Suppressor macrophage treated with lipopolysaccharide for 1 hour (primary cell): ENCODE measurements around the gene ASCC2.
"Not testable (repeated sequence)": the region's sequence is repeated elsewhere in the genome, so short reads cannot be mapped to it uniquely, and the experiment has no call there.

Experiments used
- DNase-seq, 3 donors: peaks; one replicate each; pipeline ENCODE4 v3.0.0-alpha.2; 2020 to 2022

ASCC2 gene

GRCh38 chr22:29854432-29854831 is 16.4 kb upstream of the ASCC2 start:
- DNase-seq: no peak

GRCh38 chr22:29848111-29848510 is 10.0 kb upstream of the ASCC2 start:
- DNase-seq: no peak

- DNase-seq: no peak
Measured at GRCh38 chr22:29846290-29846689, 8.2 kb upstream of the ASCC2 start.

- DNase-seq: peak; percentile 53 to 72 (median 69)
Measured at GRCh38 chr22:29842740-29843139, 4.7 kb upstream of the ASCC2 start.

GRCh38 chr22:29842172-29842571 is 4.1 kb upstream of the ASCC2 start:
- DNase-seq: no peak

GRCh38 chr22:29840498-29840897 is 2.4 kb upstream of the ASCC2 start:
- peak; percentile 19 to 45 (median 27) for DNase-seq

- DNase-seq: no peak
Measured at GRCh38 chr22:29839039-29839438, 965 bp upstream of the ASCC2 start.

- DNase-seq: no peak
Measured at GRCh38 chr22:29838599-29838956, 504 bp upstream of the ASCC2 start.

- not testable (repeated sequence) for DNase-seq
Measured at GRCh38 chr22:29836791-29837370, 1.2 kb downstream of the ASCC2 start.

- no peak for DNase-seq
Measured at GRCh38 chr22:29834046-29834445, 4.0 kb downstream of the ASCC2 start.

- DNase-seq: no peak
Measured at GRCh38 chr22:29833392-29833965, 4.6 kb downstream of the ASCC2 start.

GRCh38 chr22:29831958-29832357 is 6.1 kb downstream of the ASCC2 start:
- no peak for DNase-seq

- no peak for DNase-seq
Measured at GRCh38 chr22:29831186-29831921, 6.7 kb downstream of the ASCC2 start.

- DNase-seq: no peak
Measured at GRCh38 chr22:29830585-29830984, 7.5 kb downstream of the ASCC2 start.

- not testable (repeated sequence) for DNase-seq
Measured at GRCh38 chr22:29827726-29828125, 10.3 kb downstream of the ASCC2 start.

GRCh38 chr22:29827091-29827490 is 11.0 kb downstream of the ASCC2 start:
- no peak for DNase-seq

- no peak for DNase-seq
Measured at GRCh38 chr22:29825578-29825977, 12.5 kb downstream of the ASCC2 start.

- no peak for DNase-seq
Measured at GRCh38 chr22:29824677-29825076, 13.4 kb downstream of the ASCC2 start.

GRCh38 chr22:29821291-29822016 is 16.6 kb downstream of the ASCC2 start:
- DNase-seq: peak; percentile 94 to 96 (median 94)

- peak in 1 of 3 donors; percentile 59 for DNase-seq
Measured at GRCh38 chr22:29820961-29821290, 17.1 kb downstream of the ASCC2 start.

- no peak for DNase-seq
Measured at GRCh38 chr22:29819501-29819900, 18.6 kb downstream of the ASCC2 start.

GRCh38 chr22:29817724-29818123 is 20.4 kb downstream of the ASCC2 start:
- DNase-seq: no peak

- DNase-seq: no peak
Measured at GRCh38 chr22:29816980-29817379, 21.1 kb downstream of the ASCC2 start.

- no peak for DNase-seq
Measured at GRCh38 chr22:29816539-29816938, 21.5 kb downstream of the ASCC2 start.
